ENCODE measurements around the gene GALNT2.

Gene GALNT2

DNA sequence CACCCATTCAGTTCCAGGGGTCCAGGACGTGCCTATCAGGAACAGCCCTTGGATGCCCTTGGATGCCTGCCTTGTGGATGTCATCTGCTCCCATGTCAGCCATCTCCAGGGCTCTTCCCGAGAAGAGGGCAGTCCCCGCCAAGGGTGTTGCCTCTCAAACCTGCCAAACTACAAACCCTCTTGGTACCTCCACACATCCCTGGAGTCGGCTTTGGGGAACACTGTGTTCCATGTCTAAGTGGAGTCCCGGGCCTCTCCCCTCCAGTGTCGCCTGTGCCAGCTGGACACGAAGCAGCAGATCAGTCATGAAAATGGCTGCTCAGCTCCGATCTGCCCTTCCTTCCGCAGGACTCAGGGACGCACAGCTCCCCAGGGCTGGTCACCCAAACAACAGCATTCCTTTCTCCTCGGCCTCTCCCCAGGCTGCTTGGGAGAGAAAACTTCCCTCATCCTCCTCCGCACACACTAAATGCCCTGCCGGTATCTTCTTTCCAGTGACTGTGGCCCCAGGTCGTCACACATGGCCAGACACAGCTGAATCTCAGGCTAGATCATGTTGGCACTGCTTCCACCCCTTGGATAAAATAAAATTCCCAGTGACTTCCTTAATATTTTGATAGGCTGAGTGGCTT is 53.4 kb downstream of the GALNT2 start:
- no peak for DNase-seq (ENCODE audit: low read depth in 2 of 2)
- H3K4me3 ChIP-seq (replicated peaks in 1 of 2; ENCODE audit: low read depth in 2 of 2, low read length in 2 of 2) = no peak overlapping the region

DNA sequence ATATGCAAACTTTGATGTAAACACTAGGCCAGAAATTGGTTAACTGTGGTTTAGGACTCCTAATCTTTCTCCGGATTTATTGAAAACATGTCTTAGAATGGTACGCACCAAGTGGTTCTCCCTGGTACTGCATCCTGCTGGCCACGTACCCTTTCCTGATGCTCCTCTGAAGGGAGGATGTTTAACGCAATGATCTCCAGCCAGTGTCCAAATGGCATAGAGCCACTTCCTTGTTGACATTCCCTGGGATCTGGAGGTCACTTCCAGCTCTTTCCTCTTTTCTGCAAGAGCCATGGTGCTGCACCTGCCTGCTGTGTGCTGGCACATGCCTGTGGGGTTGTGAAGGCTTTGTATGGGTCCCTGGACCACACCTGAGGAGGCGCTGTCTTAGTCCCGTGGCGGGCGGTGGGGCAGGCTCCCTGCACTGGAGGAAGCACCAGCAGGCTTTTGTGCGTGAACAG is 53.9 kb downstream of the GALNT2 start:
- no peak overlapping the region for H3K4me3 ChIP-seq (replicated peaks in 1 of 2; ENCODE audit: low read depth in 2 of 2, low read length in 2 of 2)
- DNase-seq (ENCODE audit: low read depth in 2 of 2) = peak in 1 of 2 donors; percentile 46
- TF ChIP-seq, protein P1, sequence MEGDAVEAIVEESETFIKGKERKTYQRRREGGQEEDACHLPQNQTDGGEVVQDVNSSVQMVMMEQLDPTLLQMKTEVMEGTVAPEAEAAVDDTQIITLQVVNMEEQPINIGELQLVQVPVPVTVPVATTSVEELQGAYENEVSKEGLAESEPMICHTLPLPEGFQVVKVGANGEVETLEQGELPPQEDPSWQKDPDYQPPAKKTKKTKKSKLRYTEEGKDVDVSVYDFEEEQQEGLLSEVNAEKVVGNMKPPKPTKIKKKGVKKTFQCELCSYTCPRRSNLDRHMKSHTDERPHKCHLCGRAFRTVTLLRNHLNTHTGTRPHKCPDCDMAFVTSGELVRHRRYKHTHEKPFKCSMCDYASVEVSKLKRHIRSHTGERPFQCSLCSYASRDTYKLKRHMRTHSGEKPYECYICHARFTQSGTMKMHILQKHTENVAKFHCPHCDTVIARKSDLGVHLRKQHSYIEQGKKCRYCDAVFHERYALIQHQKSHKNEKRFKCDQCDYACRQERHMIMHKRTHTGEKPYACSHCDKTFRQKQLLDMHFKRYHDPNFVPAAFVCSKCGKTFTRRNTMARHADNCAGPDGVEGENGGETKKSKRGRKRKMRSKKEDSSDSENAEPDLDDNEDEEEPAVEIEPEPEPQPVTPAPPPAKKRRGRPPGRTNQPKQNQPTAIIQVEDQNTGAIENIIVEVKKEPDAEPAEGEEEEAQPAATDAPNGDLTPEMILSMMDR (IDR thresholded peaks at IDR 0.05; ENCODE audit: low read depth, low read length) = peak; percentile 72

More for the DNA sequence above, 53.4 kb downstream of the GALNT2 start:
- TF ChIP-seq, protein P1 (IDR thresholded peaks at IDR 0.05; ENCODE audit: low read depth, low read length) = no peak

DNA sequence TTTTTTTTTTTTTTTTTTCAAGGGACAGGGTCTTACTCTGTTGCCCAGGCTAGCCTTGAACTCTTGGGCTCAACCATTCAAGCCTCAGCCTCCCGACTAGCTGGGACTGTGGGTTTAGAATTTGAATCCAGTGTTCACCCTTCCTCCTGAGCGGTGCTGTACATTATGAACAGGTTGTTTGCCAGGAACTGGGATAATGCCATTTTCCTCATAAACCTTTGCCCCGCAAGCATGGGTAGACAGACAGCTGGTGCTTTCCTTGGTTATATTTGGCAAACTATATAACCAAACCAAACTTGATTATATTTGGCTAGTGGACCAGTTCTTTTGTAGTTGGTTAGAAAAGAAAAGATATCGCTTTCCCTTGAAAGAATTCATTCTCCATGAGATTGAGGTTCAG is 54.9 kb downstream of the GALNT2 start:
- TF ChIP-seq, protein P1 (IDR thresholded peaks at IDR 0.05; ENCODE audit: low read depth, low read length) = no peak
- no peak for DNase-seq (ENCODE audit: low read depth in 2 of 2)

DNA sequence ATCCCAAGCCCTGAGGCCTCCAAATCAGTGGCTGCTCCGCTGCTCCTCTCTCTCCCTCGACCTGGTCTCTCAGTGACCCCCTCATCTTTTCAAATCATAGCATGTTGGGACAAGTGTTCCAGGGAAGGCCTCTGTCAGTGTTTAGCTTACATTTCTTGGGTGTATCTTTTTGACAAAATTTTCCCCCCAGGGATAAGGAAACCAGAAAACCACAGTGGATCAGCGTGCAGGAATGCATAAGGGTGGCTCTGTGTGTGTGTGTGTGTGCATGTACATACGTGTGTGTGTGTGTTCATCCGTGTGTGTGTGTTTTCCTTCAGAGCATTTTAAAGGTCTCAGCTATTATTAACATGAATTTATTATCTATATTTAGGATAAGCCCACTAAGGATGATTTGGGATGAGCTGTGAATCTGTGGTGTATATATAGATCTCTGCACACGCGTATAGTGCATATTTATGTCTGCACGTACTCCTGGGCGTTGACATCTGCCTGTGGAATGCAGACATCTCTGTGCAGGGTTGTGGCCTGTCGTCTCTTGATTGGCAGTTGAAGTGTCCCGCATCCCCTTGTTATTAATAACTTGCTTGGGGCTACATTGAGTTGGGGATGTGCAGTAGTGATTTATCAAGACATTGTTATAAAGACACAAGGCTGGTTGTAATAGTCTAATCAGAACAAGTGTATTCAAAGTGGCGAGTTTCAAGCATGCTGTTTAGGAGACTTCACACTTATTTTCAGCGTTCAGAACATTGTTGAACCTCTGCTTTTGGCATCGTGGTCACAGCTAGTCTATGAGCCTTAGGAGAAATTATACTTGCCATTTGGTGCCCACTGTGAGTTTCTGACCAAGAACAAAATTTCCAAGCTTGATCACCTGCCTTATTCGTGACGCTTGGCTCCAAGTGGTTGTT is 55.6 kb downstream of the GALNT2 start:
- TF ChIP-seq, protein P1 (IDR thresholded peaks at IDR 0.05; ENCODE audit: low read depth, low read length) = no peak
- DNase-seq (ENCODE audit: low read depth in 2 of 2) = peak in 1 of 2 donors; percentile 41
- no peak overlapping the region for H3K4me3 ChIP-seq (replicated peaks in 1 of 2; ENCODE audit: low read depth in 2 of 2, low read length in 2 of 2)

More for the DNA sequence above, 54.9 kb downstream of the GALNT2 start:
- no peak overlapping the region for H3K4me3 ChIP-seq (replicated peaks in 1 of 2; ENCODE audit: low read depth in 2 of 2, low read length in 2 of 2)

DNA sequence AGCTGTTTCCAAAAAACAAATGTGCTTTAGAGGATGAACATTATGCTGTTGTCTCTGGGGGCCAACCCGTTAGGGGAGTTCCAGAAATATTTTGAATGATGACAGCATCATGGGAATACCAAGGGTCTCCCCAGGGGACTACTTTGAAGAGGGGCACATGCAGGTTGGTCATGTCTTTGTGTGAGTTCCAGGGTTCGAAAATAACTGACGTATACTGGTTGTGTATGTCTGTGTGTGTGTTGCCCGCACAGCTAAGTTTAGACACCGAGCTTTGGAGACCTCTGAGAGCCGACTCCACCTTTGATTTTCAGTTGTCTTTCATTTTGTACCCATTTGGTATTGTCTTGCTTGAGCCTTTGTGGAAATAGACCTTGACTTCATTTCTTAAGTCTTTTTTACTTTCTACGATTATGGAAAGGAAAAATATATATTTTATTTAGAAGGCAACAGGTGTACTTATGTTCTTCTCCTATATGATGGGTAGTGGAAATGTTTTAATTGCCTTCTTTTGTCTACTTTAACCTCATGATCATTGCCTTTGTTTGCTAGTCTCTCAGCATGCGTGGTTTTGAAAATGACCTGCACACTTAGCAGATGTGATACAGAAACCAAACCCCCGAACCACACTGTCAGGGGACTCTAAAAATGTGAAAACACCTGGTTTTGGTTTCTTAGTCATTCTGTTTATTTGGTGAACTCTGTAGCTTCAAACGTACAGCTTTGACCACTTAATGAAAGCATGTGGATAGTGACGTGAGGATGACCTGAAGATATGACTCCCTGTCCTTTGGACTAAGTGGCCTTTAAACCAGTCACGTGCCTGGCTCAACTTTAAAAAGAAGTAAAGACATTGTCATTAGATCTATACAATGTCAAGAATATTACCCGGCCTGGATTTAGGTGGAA is 56.5 kb downstream of the GALNT2 start:
- TF ChIP-seq, protein P1 (IDR thresholded peaks at IDR 0.05; ENCODE audit: low read depth, low read length) = no peak

More for the DNA sequence above, 56.5 kb downstream of the GALNT2 start:
- DNase-seq (ENCODE audit: low read depth in 2 of 2) = peak in 1 of 2 donors; percentile 33
- H3K4me3 ChIP-seq (replicated peaks in 1 of 2; ENCODE audit: low read depth in 2 of 2, low read length in 2 of 2) = no peak overlapping the region
